ENCODE data around the gene HELZ2. TPM values are rescaled to one million over a fixed set of nuclear protein-coding genes. Genes with fewer than 3 reads are reported as not detected.

Gene HELZ2
- total RNA-seq, 1 experiment from 2014 or later: 18.1 TPM

DNA sequence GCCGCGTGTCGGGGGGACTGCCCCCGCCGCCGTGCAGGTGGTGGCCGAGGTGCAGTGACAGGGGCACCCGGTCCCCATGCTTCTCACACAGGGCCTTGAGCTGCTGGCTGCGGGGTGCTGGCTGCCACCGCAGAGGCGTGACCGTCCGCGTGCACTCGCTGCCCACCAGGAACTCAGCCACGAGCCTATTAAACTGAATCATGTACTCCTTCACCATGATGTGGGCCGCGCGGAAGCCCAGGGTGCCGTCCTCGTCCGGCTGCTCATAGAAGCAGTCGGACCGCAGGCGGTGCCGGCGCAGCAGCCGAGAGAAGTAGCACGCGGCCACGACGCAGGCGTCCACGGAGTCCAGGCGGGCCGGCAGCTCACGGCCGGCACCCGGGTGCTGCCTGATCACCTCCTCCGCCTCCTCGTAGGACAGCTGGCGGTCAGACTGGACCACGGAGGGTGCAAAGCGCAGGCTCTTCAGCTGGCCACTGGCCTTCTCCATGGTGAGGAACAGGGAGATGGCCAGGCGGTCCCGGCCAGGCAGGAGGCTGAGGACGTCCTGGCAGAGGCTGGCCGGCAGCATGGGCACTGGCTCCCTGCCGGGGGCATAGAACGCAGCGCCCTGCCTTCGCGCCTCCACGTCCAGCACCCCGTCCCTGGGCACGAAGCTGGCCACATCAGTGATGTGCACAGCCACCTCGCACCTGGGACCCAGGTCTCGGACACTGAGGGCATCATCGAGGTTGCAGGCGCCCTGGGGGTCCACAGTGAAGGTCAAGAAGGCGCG is 9.8 kb downstream of the HELZ2 start:
- Mint-ChIP-seq H3K27me3 (ENCODE audit: insufficient read depth, unreplicated experiment) (no peaks in the 10 kb centered on the region), H3K27ac (ENCODE audit: low read depth, unreplicated experiment) (no peak overlapping the region), H3K36me3 (ENCODE audit: insufficient read depth, unreplicated experiment) (no peaks in the 10 kb centered on the region), H3K4me1 (ENCODE audit: insufficient read depth, unreplicated experiment) (no peaks in the 10 kb centered on the region), H3K9me3 (ENCODE audit: unreplicated experiment) (no peaks in the 10 kb centered on the region), H3K4me3 (ENCODE audit: unreplicated experiment) (no peak overlapping the region)
- no peak for DNase-seq (ENCODE audit: unreplicated experiment)
- intact Hi-C loops (cut with micrococcal nuclease): no loop called here
- ChIA-PET POLR2A (interaction anchor here (0.6 to 1.5 kb wide), 2 partner anchors 9 to 22 kb away, joined by 3 to 5 read pairs; partner anchors contain the start of gene HELZ2), CTCF (interaction anchor here (1.1 to 1.3 kb wide), 2 partner anchors 146 to 221 kb away, joined by 3 to 4 read pairs; no protein-coding TSS in a partner anchor)
- TF ChIP-seq, protein P1, sequence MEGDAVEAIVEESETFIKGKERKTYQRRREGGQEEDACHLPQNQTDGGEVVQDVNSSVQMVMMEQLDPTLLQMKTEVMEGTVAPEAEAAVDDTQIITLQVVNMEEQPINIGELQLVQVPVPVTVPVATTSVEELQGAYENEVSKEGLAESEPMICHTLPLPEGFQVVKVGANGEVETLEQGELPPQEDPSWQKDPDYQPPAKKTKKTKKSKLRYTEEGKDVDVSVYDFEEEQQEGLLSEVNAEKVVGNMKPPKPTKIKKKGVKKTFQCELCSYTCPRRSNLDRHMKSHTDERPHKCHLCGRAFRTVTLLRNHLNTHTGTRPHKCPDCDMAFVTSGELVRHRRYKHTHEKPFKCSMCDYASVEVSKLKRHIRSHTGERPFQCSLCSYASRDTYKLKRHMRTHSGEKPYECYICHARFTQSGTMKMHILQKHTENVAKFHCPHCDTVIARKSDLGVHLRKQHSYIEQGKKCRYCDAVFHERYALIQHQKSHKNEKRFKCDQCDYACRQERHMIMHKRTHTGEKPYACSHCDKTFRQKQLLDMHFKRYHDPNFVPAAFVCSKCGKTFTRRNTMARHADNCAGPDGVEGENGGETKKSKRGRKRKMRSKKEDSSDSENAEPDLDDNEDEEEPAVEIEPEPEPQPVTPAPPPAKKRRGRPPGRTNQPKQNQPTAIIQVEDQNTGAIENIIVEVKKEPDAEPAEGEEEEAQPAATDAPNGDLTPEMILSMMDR (IDR thresholded peaks at IDR 0.05; ENCODE audit: unreplicated experiment): no peak
- no TSS peak for BruUV-seq (replicated peaks)

DNA sequence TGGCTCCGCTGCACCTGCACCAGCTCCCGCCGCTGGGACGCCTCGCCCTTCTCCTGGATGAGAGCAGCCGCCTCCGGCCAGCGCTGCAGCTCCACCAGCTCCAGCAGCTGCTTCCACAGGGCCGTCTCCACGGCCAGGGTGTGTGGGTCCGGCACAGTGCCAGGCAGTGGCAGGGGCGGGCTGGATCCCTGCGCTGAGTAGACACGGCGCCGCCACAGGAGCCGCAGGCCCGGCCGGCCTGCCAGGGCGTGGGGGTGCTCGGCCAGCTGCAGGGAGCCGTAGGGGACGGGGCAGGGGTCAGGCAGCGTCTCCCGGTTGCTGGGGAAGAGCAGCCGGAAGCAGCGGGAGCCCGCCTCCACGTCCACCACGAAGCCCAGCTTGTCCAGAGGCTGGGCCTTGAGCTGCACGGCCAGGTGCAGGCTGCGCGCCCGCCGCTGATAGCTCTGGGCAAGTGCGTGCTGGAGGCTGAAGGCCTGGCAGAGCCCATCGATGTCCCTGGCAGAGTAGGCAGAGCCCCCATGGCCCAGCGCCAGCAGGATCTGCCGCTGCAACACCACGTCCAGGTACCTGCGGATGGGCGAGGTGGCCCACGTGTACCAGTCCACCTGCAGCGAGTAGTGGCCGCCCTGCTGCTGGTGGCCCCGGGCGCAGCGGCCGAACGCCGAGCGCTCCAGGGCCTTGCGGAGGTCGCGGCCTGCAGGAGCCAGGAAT is 10.7 kb downstream of the HELZ2 start:
- TF ChIP-seq, protein P1 (IDR thresholded peaks at IDR 0.05; ENCODE audit: unreplicated experiment): no peak
- Mint-ChIP-seq H3K4me3 (ENCODE audit: unreplicated experiment) (no peak overlapping the region), H3K36me3 (ENCODE audit: insufficient read depth, unreplicated experiment) (no peaks in the 10 kb centered on the region), H3K9me3 (ENCODE audit: unreplicated experiment) (no peaks in the 10 kb centered on the region), H3K27me3 (ENCODE audit: insufficient read depth, unreplicated experiment) (no peaks in the 10 kb centered on the region), H3K4me1 (ENCODE audit: insufficient read depth, unreplicated experiment) (no peaks in the 10 kb centered on the region), H3K27ac (ENCODE audit: low read depth, unreplicated experiment) (no peak overlapping the region)
- intact Hi-C loops (cut with micrococcal nuclease): no loop called here
- no peak for DNase-seq (ENCODE audit: unreplicated experiment)
- CTCF ChIA-PET: no interaction called here
- POLR2A ChIA-PET: interaction anchor here (1.5 kb wide), 1 partner anchor 10 kb away, joined by 5 read pairs; the partner anchor contains the start of gene HELZ2
- BruUV-seq (replicated peaks): no TSS peak

GRCh38 chr20:63562461-63563224 is 11.4 kb downstream of the HELZ2 start:
- H3K9me3 Mint-ChIP-seq (ENCODE audit: unreplicated experiment): no peaks in the 10 kb centered on the region
- H3K27ac Mint-ChIP-seq (ENCODE audit: low read depth, unreplicated experiment): no peak overlapping the region
- no TSS peak for BruUV-seq (replicated peaks)
- no peak for DNase-seq (ENCODE audit: unreplicated experiment)
- no peak overlapping the region for H3K4me3 Mint-ChIP-seq (ENCODE audit: unreplicated experiment)
- H3K4me1 Mint-ChIP-seq (ENCODE audit: insufficient read depth, unreplicated experiment): no peaks in the 10 kb centered on the region
- ChIA-PET CTCF (interaction anchor here (0.8 kb wide), 1 partner anchor 25 kb away, joined by 3 read pairs; no protein-coding TSS in a partner anchor), POLR2A (interaction anchor here (1.5 kb wide), 1 partner anchor 11 kb away, joined by 5 read pairs; the partner anchor contains the start of gene HELZ2)
- TF ChIP-seq, protein P1 (IDR thresholded peaks at IDR 0.05; ENCODE audit: unreplicated experiment): no peak
- no peaks in the 10 kb centered on the region for H3K36me3 Mint-ChIP-seq (ENCODE audit: insufficient read depth, unreplicated experiment)
- H3K27me3 Mint-ChIP-seq (ENCODE audit: insufficient read depth, unreplicated experiment): no peaks in the 10 kb centered on the region
- intact Hi-C loops (cut with micrococcal nuclease): no loop called here
